ENCODE measurements around the gene CHAC1.

- TF ChIP-seq CTCF (IDR thresholded peaks at IDR 0.05; ENCODE audit: insufficient read depth, low read length): no peak
- TF ChIP-seq POLR2AphosphoS5 (IDR thresholded peaks at IDR 0.05; ENCODE audit: low read depth): no peak
- no peak for TF ChIP-seq SPI1 (IDR thresholded peaks at IDR 0.05; ENCODE audit: borderline replicate concordance, low read depth)
- no peak for TF ChIP-seq GABPA (IDR thresholded peaks at IDR 0.05; ENCODE audit: low read depth)
Measured at GRCh38 chr15:40921949-40922607, 31.2 kb upstream of the CHAC1 start.

All from HL-60 (cell line).